SIG-M5 treated with dmso at 0.1 percent for 504 hours (cell line): Measurements from ENCODE around the gene UACA.
"Not testable (repeated sequence)": the region's sequence is repeated elsewhere in the genome, so short reads cannot be mapped to it uniquely, and the experiment has no call there.

ENCODE experiments used
- DNase-seq: peaks from one replicate; lab custom pipeline; 2025; ENCODE audit not compliant: unreplicated experiment; lab: John Stamatoyannopoulos, UW

Gene UACA

DNA sequence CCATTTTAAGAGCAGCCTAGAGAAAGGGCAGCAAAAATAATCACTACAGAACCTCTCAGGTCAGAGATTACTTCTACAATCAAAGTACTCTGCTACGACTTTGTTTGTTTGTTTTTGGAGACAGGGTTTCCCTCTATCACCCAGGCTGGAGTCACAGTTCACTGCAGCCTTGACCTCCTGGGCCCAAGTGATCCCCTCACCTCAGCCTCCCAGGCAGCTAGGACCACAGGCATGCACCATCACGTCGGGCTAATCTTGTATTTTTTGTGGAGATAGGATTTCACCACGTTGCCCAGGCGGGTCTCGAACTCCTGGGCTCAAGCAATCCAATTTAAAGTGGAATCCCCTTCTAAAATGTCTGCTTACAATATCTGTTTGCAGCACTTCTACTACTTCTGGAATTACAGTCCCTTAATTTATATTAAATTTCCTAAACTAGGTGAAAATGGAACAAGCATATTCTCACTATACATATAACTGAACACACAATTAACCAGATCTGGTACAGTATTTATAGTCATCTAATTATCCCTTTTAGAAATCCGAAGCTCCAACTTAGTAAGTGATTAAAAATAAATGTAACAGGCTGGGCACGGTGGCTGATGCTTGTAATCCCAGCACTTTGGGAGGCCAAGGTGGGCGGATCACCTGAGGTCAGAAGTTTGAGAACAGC, 4.4 kb downstream of the UACA start:
- no peak for DNase-seq

DNA sequence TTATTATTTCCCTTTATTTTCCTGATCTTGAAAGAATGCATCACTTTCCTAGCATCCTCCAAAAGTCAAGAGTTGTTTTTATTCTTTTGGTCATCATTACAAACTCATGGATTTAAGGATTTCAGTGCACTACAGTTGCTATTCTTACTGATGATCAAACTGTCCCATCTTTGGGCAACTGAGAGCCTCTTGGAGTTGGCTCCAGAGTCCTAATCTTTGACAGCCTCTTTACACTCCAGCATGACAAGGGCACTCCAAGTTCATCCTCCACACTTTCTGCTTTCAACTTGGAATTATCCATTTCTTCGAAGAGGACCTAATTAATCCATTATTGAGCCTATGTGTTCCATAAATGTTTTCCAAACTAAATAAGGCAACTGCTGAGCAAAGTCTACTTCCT, 5.7 kb downstream of the UACA start:
- DNase-seq, result no peak

DNA sequence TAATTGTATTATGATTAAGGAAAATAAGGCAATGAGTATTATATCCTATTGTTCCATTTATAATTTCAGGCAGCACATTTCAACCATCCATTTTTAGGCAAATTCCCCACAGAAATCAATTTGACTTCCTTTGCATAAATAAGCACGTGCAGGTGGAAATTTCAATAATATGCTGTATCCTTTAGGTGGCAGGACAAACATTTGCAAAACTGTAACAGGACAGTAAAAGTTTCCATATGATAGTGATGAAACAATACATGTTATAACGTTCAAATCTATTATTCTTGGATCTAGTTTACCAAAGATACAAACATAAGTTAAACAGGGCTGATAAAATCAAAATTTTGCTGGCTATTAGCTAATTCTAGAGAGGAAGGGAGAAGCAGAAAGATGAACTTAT, 8.5 kb downstream of the UACA start:
- DNase-seq, result no peak

DNA sequence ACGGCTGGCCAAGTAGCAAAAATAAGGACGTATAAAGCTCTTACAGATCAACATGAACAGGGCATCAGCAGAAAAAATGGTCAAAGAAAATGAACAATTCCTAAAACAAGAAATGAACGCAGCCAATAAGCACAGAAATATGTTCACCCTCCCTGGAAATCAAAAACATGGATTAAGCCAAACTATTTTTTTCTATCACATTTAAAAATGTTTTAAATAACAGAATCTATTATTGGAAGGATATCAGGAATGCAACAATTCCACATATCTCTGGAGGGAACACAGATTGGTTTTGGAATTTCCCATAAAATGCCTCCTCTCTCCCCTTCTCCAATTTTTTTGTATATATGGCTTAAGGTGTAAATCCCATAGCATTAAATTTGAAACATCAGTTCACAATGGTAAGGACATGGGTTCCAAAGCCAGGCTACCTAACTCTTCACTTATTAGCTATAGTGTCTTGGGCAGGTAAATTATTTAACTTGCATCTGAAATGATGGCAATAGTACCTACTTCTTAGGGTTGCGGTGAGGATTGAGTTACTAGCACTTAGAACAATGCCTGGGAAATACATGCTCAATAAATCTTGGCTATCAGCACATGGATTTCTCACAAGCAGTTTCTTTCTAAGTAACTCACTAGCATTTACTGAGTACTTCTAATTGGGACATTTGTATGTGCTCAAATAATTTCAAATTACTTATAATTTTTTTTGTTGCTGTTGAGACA, 10.1 kb downstream of the UACA start:
- DNase-seq, result no peak

DNA sequence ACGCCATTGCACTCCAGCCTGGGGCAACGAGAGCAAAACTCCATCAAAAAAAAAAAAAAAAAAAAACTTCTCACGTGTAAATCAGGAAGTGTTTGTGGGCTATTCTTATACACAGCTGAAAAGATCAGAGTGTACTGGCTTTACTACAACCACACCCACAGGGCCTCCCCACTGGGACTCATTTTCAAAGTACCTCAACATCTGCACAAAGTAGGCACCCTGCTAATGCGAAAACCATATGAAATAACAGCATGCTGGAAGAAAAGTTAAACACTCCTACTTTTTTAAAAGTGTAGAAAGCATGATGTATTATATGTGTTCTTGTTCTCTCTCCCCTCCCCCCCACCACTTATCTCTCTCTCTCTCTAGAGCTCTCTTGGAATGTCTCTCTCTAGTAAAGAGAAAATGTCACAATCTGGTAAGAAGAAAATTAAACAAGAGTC, 11.1 kb downstream of the UACA start:
- DNase-seq, result no peak

DNA sequence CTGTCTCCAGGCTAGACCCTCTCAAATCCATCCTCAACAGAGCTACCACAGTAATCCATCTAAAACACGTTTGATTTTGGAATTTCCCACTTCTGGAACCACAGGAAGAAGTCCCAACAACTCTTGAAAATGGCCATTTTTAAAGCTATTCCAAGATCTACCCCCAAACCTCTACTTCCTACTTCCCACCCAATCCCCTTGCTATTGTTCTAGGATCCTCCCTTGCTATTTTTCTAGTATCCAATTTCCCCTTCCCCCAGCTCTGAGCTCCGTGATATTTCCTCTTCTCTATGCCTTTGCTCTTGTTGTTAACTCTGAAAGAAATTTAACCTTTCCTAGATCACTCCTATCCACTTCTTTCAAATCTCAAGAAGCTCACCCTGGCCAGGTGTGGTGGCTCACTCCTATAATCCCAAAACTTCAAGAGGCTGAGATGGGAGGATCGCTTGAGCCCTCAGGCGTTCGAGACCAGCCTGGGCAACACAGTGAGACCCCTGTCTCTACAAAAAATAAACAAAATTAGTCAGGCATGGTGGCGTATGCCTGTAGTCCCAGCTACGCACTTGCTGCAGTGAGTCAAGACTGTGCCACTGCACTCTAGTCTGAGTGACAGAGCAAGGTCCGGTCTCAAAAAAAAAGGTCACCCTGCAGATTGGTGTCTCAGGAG, 13.0 kb downstream of the UACA start:
- no peak for DNase-seq

DNA sequence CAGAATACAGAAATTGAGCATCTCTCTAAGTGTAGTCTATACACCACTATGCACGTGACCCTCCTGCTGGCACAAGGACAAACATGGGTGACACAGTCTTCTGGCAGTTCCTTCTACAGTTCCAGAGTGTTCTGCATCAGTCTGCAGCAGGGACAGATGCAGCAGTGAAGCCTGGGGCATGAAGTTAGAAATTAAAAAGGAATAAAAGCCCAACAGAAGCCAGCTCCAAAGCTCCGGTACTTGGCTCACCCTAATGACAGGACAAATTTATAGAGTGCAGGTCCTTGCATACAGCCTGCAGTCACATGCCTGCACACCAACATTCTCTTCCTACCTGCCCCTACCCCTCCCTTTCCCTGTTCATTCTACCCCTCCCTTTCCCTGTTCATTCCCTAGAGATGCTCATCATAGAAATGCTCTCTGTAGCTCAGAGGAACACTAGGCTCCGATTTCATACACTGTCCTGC, 15.0 kb downstream of the UACA start:
- DNase-seq, result no peak

DNA sequence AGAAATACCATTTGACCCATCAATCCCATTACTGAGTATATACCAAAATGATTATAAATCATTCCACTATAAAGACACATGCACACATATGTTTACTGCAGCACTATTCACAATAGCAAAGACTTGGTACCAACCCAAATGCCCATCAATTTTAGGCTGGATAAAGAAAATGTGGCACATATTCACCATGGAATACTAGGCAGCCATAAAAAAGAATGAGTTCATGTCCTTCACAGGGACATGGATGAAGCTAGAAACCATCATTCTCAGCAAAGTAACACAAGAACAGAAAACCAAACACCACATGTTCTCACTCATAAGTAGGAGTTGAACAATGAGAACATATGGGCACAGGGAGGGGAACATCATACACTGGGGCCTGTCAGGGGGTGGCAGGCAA, 16.8 kb downstream of the UACA start:
- not testable (repeated sequence) for DNase-seq

DNA sequence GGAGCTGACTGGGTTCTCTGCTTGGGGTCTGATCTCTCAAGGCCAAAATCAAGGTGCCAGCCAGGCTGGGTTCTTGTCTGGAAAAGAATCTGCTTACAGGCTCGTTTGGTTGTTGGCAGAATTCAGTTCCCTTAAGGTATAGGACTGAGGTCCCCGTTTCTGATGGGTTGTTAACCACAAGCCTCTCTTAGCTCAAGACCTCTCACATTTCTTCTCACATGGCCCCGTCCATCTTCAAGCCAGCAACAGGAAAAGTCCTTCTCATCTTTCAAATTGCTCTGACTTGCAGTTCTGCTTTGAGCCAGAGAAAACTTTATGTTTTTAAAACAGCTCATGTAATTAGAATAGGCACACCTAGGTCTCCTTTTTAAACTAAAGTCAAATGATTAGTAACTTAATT, 20.4 kb downstream of the UACA start:
- no peak for DNase-seq

DNA sequence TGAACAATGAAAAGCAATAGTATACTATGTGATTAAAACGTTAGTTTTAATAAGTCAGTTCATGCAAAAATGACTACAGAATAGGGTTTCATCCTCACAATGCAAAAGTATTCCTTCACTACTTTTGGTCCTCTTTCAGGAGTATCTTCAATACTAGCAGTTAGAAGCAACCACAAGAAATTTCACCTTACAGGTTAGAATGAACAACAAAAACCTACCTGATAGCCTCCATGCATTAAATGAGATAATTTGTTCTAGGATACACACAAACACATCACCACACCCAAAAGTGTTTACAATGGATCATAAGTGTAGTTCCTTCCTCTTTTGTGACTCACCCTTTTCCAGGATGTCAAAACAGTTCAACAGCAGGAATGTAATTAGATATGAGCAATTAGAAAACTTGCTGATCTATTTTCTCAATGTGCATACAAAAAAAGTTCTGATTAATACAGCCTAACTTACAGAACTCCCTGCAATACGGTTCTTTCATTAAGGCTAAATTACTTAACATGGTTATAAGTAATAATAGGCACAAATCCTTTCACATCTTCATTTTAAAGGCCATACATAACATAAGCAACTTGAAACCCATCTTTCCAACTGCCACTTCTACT, 21.6 kb downstream of the UACA start:
- peak; percentile 24 for DNase-seq

DNA sequence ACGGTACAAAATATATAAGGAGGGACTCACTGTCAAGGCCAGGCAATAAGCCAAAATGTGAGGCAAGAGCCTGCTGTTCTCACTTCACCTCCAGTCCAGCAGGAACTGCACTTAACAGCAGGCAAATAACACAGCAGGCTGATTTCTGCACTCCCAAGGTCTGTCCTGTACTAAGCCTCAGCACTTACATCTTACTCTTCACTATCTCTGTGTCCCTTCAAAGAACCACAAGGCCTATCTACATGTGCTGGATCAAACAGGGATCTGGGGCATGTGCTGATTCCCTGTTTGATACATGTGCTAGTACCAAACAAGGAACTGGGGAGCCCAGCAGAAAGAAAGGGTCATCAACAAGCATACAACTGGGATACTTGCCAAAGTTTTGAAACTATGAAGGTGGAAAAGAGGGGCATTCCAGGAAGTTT, 22.2 kb downstream of the UACA start:
- peak; percentile 29 for DNase-seq

DNA sequence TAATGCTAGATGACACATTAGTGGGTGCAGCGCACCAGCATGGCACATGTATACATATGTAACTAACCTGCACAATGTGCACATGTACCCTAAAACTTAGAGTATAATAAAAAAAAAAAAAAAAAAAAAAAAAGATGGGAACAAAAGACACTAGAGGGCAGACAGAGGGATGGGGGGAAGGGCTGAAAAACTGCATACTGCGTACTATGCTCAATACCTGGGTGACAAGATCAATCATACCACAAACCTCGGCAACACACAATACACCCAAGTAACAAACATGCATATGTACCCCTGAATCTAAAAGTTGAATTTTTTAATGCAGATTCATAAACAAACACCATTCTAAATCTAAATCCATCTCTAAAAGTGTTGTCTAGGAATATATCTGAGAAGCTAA, 28.3 kb downstream of the UACA start:
- not testable (repeated sequence) for DNase-seq

DNA sequence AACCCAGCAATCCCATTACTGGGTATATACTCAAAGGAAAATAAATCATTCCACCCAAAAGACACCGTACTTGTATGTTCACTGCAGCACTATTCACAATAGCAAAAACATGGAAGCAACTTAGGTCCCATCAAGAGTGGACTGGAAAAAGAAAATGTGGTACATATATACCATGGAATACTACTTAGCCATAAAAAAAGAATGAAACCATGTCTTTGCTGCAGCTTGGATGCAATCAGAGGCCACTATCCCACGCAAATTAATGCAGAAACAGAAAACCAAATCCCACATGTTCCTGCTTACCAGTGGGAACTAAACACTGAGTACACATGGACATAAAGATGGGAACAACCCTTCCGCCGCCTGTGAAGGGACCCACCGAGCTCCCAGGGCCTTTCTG, 34.2 kb downstream of the UACA start:
- no peak for DNase-seq

DNA sequence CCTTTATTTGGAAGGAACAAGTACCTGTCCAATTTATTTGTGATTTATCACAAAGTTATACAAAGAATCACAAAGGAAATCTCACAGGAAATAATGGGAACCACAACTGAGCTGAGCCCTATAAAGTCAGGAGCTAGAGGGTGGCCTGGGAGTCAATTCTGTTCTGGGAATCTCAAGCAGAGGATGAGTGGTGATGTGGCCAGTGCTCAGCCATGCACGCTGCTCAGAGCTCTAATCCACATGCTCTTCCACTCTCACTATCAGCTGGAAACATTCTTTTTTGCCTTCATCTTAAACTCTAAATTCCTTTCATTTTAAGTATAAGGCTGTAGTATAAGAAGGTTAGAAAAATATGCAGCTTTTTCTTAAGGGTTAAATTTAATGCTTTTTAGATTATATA, 36.6 kb downstream of the UACA start:
- no peak for DNase-seq

DNA sequence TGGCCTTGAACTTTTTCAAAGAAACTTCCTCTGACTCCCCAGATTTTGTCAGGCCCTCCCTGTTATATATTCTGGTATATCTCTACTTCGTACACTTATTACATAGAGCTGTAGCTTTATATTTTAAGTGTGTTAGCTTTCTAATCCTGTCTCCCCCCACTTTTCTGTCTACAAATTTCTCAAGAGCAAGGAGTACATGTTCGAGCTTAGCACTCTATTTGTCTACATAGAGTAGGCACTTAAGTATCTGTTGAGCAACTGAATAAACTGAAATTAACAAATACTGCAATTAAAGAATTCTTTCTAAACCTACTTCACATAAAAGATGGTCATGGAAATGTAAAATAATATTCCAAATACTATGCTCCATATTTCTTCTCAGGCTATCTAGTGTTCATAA, 39.4 kb downstream of the UACA start:
- DNase-seq, result no peak

DNA sequence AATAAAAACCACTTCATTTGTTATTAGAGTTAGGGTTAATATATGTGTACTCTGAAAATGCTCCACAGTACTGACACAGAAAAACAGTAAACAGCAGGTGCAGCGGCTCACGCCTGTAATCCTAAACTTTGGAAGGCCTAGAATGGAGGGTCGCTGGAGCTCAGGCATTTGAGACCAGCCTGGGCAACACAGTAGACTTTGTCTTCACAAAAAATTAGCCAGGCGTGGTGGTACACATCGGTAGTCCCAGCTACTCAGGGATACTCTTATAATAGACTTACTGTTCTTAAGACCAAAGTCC, 40.3 kb downstream of the UACA start:
- DNase-seq, result no peak

DNA sequence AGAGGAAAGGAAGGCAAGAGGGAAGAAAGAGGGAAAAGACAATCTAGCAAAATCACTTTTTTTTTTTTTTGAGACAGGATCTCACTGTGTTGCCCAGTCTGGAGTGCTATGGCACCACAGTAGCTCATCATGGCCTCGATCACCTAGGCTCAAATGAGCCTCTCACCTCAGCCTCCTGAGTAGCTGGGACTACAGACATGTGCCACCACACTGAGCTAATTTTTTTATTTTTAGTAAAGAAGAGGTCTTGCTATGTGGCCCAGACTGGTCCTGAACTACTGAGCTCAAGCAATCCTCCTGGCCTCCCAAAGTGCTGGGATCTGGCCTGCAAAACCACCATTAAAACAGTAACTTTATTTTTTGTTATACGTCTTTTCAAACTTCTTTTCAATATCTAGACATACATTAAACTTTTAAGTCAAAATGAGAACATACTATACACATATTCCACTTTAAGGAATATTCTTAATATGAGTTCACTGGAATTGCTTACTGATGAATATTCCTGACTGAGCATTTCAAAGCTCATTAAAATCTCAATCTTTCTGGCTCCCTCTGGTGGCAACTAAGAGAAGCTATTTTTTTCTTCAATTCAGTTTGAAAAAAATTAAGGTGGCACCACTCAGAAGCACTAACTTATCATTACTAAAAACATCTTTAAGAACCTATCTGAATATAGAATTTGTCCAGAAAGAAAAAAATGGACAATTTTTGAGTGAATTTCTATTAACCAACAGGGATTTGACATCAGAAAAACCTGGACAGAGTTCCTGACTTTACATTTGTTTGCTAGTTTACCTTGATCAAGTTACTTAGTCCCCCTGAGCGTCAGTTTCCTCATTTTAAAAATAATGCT, 40.9 kb downstream of the UACA start:
- DNase-seq, result peak; percentile 48

DNA sequence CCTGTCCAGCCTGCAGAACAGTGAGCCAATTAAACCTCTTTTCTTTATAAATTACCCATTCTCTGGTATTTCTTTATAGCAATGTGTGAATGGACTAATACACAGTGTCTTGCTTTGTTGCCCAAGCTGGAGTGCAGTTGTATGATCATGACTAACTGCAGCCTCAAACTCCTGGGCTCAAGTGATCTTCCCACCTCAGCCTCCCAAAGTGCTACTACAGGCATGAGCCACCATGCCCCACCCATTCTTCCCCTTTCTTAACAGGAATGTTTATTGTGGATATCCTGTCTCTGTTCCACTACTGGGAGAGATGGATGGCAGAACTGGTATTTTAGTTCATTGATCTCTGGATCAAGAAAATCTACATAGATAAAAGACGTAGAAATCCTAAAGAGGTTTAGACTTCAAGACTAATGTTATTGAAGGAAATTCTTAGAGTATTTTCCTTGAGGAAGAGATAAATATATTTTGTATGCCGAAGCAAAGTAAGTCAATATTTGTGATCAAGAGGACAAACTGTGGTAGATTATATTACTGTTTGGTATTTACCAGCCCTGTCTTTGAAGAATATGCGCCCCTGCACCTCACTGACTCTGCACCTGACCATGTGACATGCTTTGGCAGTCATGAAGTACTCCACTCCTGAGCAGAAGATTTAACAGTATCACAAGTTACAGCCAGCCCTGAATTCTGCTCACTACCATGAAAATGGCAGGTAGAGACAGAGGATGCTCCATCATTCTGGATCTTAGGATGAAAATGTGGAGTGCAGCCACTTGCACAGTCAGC, 42.9 kb downstream of the UACA start:
- no peak for DNase-seq

DNA sequence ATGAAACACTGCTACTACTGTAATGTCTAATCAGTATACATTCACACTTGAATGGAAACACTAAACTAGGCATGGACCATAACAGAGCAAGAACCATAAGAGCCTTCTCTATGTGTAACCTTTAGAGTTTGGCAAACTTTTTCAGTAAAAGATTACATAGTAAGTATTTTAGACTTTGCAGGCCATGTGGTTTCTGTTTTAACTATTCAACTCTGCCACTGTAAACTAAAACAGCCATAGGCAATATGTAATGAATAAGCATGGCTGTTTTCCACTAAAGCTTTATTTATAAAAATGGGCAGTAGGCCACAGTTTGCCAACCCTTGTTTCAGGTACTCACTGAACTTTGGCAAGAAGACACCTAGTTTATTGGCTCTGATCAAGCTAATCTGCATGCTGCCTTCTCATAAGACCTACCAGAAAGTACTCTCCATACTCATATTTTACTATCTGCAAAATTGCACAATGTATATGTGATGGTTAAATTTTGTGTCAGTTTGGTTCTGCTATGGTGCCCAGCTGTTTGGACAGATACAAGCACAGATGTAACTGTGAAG, 46.0 kb downstream of the UACA start:
- no peak for DNase-seq
